CD4-positive, alpha-beta T cell treated with Interleukin-12 subunit alpha and Interleukin-12 subunit beta, for 1 hour (primary cell): ENCODE data around the gene IMMP2L.
"Not testable (repeated sequence)": the region's sequence is repeated elsewhere in the genome, so short reads cannot be mapped to it uniquely, and the experiment has no call there.

Source experiments
- DNase-seq: peaks from one replicate; pipeline ENCODE4 v3.0.0-alpha.2; 2020

The IMMP2L gene

DNA sequence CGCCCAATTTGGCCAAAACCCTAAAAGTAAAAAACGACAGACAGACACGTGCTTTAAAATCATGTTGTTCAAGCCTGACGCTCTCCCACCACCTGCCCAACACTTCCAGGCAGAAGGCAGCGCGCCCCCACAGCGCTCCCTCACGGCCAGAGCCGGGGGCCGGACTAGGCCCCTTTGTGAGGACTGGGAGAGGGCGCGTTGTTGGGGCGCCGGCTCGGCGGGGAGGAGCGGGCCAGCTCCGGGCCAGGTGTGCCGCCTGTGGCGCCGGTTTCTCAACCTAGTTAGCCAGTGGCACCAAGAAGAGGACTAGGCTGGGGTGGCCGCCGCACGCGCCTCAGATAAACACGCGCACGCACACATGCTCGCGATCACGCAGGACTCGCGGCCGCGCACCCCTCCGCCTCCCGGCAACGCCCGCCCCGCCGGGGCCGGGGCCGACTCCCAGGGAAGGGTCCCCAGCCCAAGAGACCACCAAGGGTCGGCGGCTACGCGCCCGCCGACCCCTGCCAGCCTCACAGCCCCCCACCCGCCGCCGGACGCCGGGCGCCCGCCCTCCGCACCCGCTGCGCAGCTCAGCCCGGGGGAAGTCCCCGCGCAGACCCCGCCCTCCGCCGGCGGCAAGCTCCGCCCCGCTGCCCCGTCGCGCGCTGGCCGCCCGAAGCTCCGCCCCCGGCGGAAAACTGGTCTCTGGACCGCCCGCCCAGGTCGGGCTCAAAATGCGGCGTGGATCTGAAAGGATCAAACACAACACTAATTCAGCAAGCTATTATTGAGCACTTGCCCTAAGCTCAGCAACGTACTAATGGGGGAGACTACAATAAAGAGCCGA lies at the start of gene IMMP2L:
TSS of gene IMMP2L (minus strand) at position 589 of the 829 bp plus-strand sequence.
- peak; percentile 93 for DNase-seq

DNA sequence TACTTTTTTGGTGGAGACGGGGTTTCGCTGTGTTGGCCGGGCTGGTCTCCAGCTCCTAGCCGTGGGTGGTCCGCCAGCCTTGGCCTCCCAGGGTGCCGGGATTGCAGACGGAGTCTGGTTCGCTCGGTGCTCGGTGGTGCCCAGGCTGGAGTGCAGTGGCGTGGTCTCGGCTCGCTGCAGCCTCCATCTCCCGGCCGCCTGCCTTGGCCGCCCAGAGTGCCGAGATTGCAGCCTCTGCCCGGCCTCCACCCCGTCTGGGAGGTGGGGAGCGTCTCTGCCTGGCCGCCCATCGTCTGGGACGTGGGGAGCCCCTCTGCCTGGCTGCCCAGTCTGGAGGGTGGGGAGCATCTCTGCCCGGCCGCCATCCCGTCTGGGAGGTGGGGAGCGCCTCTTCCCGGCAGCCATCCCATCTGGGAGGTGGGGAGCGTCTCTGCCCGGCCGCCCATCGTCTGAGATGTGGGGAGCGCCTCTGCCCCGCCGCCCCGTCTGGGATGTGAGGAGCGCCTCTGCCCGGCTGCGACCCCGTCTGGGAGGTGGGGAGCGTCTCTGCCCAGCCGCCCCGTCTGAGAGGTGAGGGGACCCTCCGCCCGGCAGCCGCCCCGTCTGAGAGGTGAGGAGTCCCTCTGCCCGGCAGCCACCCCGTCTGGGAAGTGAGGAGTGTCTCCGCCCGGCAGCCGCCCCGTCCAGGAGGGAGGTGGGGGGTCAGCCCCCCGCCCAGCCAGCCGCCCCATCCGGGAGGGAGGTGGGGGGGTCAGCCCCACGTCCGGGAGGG lies 47.4 kb upstream of the IMMP2L start:
- not testable (repeated sequence) for DNase-seq

DNA sequence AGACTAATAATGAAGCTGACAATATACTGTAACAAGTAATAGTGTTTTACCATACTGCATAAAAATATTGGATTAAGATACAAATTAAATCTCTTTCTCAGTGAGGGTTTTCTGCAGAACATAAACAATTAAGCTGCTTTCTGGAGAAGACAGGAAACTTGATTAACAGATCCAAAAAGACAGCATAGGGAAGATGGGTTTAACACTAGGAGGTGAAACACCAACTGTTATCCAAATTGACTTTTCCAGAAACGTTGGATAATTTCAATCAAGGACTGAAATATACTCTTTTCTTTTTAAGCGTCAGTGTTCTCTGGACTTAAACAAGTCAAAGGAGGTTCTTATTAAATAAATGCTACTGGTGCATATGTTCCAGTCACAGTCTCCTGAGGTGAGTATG lies 45.3 kb upstream of the IMMP2L start:
- DNase-seq, result no peak

DNA sequence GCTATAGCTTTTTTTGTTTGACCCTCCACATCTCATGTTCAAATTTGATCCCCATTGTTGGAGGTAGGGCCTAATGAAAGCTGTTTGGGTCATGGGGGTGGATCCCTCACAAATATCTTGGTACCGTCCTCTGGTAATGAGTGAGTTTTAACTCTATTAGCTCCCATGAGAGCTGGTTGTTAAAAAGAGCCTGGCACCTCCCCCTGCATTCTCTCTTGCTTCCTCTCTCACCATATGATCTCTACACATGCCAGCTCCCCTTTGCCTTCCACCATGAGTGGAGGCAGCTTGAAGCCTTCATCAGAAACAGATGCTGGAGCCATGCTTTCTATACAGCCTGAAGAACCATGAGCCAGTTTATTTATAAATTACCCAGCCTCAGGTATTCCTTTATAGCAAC lies 43.0 kb upstream of the IMMP2L start:
- no peak for DNase-seq

DNA sequence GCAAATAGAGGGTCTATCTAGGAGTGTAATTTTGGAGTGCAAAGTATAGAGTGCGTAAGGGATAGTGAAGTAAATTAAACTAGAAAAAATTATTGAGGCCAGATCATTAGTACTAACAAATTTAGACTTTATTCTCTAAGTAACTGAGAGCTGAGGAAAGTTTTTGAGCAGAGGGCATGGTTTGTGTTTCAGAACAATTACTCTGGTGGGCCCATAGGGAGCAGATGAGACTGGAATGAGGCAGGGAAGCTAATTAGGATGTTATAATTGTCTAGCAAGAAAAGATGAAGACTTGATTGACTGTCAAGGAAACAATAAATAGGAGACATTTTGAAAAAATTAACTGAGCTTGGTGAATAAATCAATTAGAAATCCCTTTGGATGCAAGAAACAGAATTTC lies 37.8 kb upstream of the IMMP2L start:
- DNase-seq, result no peak

DNA sequence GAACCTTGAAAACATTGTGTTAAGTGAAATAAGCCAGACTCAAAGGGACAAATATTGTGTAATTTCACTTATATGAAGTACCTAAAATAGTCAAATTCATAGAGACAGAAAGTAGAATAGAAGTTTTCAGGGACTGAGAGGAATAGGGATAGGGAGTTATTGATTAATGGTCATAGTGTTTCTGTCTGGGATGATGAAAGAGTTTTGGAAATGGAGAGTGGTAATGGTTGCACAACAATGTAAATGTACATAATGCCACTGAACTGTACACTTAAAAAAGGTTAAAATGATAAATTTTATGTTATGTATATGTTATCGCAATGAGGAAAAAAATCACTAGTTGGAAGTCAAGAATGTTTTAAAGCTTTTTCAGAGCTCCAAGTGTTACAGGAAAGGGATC lies 33.5 kb upstream of the IMMP2L start:
- DNase-seq, result no peak

DNA sequence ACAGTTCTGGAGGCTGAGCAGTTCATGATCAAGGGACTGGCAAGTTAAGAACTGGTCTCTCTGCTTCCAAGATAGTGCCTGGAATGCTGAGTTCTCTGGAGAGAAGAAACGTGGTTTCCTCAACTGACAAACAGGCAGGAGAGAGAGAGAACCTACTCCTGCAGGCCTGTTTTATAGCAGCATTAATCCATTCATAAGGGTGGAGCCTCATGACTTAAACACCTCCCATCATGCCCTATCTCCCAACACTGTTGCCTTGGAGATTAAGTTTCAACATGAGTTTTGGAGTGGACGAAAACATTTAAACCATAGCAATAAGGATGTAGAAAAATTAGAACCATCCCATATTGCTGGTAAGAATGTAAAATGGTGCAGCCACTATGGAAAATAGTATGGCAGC lies 32.3 kb upstream of the IMMP2L start:
- DNase-seq, result no peak

DNA sequence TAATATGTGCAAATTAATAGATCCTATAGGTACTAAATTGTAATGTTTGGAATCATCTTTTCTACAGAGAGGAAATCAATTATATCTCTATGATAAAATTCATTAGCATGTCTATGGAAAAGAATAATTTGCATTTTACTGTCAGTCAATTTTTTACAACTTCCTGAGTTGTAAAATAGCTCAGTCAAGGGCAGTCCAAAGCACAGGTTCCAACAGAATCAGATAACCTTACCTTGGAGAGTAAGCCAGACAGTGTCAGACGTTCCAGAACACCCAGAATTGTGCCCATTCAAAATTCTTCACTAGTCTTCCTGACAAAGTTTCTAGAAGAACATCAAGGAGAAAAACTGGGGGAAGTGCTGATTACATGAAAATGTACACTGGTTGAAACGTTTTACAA lies 31.1 kb upstream of the IMMP2L start:
- no peak for DNase-seq

DNA sequence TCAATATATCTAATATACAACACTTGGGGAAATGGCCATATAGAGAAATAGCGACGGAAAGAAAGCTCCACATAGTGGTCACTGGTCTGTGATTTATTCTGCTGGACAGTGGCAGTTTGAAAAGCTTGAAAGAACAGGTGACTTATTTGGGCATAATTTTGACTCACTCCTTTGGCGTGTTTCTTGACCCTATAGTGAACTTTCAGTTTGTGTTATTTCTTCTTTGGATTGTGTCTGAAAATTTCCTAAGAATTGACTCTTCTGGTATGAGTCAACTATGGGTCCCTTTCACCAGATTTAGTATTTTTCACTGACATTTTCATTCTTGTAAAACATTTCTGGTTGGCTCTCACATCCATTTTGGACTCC lies 25.8 kb upstream of the IMMP2L start:
- DNase-seq, result no peak

DNA sequence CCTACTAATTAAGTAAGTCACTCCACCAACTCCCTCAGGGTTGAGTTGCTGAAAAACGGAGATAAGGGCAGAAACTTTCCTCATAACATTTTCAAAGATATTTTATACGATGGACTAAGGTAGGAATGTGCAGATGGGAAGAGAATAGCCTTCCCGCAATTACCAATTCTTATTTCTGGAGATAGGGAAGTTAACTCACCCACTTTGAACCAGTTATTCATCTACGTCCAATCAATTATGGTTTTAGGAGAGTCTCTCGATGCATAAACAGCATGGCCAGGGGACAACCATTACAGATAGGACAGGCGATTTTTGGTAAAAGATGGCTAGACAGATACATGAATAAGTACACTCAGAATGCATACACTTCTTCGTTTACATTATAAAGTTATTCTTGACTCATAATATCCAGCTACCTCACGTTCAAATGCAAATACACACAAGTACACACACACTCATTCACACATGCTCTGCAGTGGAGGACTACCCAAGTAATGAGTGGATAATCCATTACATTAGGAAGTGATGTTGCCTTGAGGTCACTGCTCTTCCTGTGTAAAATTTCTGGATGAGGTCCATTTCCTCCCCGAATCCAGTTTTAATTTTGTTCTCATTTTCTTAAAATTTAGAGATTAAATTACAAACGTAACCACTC lies 25.2 kb upstream of the IMMP2L start:
- DNase-seq, result no peak

DNA sequence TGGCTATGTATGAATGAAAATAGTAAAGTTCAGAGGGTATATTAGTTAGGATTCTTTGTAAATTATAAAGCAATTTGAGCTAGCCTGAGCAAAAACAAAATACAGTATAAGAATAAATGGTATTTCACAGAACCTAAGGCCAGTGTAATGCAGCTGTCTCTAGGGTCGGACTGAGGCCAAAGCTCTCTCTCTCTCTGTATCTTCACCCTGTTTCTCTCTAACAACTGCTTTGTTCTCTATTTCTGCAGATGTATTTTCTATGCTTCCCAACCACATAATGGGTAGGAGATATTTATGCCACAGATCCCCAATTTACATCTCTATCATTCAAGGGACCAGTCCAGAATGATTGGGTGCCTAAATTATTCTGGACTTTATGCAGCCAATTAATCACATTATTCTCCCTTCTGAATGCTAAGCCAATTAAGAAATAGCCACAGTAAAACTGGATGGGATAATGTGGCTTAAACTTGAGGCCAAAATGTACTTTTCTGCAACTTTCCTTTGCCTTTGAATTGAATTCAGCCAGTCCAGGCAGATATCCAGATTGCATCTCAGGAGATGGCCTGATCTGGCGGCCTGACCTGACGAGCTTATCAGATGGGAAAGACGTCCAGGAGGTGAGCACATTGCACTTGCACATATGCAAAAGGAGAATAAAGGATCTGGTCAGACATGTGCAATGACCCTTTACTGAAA lies 24.6 kb upstream of the IMMP2L start:
- DNase-seq, result no peak

DNA sequence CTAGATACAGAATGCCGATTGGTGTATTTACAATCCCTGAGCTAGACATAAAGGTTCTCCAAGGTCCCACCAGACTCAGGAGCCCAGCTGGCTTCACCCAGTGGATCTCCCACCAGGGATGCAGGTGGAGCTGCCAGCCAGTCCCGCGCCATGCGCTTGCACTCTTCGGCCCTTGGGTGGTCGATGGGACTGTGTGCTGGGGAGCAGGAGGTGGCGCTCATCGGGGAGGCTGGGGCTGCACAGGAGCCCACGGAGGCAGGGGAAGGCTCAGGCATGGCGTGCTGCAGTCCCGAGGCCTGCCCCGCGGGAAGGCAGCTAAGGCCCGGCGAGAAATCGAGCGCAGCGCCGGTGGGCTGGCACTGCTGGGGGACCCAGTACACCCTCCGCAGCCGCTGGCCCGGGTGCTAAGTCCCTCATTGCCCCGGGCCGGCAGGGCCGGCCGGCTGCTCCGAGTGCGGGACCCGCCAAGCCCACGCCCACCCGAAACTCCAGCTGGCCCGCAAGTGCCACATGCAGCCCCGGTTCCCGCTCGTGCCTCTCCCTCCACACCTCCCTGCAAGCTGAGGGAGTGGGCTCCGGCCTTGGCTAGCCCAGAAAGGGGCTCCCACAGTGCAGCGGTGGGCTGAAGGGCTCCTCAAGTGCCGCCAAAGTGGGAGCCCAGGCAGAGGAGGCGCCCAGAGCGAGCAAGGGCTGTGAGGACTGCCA lies 19.6 kb upstream of the IMMP2L start:
- not testable (repeated sequence) for DNase-seq

DNA sequence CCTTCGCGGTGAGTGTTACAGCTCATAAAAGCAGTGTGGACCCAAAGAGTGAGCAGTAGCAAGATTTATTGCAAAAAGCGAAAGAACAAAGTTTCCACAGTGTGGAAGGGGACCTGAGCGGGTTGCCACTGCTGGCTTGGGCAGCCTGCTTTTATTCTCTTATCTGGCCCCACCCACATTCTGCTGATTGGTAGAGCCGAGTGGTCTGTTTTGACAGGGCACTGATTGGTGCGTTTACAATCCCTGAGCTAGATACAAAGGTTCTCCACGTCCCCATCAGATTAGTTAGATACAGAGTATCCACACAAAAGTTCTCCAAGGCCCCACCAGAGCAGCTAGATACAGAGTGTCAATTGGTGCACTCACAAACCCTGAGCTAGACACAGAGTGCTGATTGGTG lies 18.9 kb upstream of the IMMP2L start:
- not testable (repeated sequence) for DNase-seq

DNA sequence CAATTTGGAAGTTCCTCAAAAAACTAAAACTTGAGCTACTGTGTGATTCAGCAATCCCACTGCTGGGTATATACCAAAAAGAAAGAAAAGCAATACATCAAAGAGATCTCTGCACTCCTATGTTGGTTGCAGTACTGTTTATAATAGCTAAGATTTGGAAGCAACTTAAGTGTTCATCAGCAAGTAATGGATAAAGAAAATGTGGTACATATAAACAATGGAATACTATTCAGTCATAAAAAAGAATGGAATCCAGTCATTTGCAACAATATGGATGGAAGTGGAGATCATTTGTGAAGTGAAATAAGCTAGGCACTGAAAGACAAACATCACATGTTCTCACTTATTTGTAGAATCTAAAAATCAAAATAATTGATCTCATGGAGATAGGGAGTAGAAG lies 16.5 kb upstream of the IMMP2L start:
- no peak for DNase-seq

DNA sequence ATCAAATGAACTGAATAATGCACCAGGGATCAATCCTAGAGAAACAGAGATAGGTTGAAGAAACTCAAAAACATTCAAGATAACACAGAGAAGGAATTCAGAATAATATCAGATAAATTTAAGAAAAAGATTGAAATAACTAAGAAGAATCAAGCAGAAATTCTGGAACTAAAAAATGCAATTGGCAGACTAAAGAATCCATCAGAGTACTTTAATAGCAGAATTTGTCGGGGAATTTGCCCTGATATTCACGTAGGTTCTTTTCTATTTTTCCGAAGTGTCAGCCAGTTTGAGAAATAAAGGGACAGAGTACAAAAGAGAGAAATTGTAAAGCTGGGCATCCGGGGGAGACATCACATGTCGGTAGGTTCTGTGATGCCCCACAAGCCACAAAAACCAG lies 9.4 kb upstream of the IMMP2L start:
- no peak for DNase-seq

DNA sequence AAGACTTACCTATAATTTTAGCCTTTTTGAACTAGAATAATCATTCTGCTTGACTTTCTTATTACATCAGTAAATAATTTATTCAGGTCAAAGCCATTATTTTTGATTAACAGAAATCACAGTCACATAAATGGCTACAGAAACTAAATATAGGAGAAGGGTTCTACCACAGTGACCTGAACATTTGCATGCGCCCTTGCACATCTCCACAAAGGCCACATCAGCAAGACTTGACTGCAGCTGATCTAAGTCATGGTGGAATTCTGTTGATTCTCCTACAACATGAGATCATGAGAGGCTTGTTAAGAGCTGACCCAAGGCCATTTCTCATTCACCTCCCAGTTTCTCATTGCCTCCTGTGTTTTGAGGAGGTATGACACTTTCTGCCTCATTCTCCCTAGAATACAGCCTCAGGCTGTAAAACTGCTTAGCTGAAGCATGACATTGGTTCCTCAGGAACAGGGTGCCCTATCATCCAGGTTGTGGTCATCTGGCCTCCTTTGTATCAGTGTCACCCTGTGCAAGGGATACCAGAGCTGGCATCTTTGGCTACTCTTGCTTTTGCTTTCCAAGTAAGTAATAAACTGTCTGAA lies 6.7 kb upstream of the IMMP2L start:
- DNase-seq, result no peak

DNA sequence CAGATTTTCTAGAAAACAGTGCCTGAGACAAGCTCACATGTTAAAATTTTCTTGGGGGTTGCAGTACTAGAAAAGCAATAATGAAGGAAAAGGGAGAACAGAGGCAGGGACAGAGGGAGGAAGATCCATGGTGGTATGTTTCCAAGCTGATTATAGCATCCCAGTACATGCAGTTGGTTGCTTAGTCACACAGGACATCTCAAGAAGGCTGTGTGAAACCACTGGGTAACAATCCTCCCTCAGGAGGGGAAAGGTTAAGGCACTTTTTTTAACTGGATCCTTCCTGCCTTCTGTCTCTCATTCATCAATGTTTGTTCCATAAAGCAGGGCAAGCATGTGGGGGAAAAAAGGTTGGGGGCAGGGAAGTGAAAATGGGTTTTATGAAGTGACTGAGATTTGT lies 6.1 kb upstream of the IMMP2L start:
- no peak for DNase-seq

DNA sequence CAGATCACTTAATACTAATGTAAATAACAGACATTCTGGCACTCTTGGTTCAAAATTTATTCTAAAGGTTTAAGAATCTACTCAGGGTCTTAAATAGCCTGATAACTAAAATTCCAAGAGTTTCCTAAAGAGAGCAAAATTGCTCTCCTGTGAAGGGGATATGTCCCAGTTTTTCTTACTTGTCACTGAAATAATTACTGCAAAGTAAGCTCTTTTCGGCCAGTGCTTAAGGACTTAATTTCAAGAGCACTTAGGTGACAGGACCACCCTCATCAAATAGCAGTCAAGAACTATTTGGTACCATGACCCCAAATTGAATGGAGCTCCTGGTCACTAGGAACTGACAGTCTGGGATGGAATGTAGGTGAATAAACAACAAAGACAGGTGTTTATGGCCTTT lies 1.8 kb upstream of the IMMP2L start:
- no peak for DNase-seq

DNA sequence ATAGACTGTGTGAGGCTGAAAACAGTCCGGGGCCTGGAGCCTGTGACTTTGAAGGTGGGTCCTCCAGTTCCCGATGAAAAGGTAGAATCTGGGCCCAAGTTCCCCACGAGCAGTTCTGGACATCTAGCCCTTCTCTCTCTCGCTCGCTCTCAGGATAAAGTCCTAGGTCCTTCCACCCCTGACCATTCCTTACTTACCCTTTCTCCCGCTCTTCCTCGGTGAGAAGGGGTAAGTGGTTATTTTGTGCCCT lies 713 bp downstream of the IMMP2L start:
- no peak for DNase-seq

DNA sequence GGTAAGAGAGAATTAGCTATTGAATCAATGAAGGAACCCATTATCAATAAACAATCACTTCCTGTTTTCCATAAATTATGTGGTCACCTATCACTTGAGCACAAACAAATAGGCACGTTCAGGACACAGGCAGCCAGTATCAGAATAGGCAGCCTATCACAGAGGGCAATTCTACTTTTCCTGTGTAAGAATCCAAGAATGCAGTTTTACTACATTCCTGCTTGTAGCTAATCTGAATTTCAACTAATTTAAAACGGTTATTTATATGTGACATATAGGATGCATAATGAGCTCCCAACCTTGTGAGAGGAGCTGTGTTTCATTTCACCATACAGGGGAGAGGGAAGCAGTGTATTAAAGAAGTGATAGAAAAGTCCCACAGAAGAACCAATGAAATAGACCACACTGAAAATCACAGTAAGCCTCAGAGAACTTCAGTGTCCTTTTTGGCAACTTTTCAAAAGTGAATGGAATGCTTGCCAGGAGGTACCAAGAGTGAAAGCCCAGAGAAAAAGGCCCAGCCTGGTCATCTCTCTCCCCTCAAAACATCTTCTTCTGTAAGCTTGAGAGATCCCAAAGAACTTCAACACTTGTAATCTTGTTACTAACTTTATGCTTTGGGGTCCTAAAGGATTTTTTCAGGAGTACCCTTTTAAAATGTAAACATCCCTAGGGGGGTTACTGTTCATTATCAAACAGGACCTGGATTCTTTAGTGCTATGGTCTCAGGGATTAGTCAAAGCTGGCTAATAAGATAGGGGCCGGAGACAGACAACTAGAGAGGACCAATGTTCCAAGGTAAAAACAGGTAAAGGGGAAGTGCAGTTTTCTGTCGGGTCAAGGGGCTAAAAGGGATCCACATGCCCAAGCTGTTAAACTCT lies 1.3 kb downstream of the IMMP2L start:
- no peak for DNase-seq

DNA sequence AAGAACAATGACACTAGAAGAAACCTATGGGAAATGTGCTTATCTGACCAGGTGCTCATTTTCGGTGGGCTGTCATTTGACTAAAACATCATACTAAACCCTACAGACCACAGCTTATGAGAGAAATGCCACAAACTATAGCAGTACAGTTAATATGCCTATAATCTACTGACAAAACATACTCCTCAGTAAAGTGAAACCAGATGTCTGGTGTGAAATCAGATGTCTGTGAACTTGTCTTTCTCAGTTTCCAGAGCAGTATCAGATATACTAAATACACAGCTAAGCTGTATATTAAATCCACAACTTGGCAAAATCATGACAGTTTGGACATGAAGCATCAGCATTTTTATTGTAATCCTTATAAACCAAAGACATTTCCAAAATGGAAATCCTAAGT lies 3.3 kb downstream of the IMMP2L start:
- no peak for DNase-seq

DNA sequence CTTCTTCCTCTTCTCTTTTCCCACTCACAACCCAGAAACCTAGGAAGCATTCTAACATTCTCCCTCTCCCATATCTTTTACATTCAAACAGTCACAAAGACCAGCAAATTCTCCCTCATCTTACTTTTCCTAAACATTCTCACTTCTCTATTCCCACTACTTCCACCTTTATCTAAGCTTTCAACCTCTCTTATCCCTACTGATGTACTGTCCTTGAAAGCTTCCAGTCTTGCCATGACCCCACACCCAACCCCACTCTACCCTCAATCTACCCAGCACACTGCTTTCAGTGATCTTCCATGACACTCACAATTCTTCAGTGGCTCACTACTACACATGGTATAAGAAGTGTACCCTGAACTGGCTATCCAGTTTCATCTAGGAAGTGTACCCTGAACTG lies 5.3 kb downstream of the IMMP2L start:
- DNase-seq, result no peak
